Endothelial cell of umbilical vein (primary cell): ENCODE measurements around the gene OGFRL1. TPM values are rescaled to one million over a fixed set of nuclear protein-coding genes. Genes with fewer than 3 reads are reported as not detected.

Source experiments
- BruUV-seq: library from RNA; stranded (reverse); fragments of 400-500 nt; replicated peaks from 2 replicates; lab custom pipeline; 2021; lab: Mats Ljungman, UMichigan
- CTCF ChIA-PET: fragments of 300-600, 350-600 bp; sonication (Branson Sonifier 250); formaldehyde crosslinking; loops from one replicate; lab custom pipeline; 2021; ENCODE audit warnings: antibody characterized with exemption, inconsistent platforms; lab: Charles Lee
- POLR2A ChIA-PET: fragments of 300-600, 350-600 bp; sonication (Branson Sonifier 250); formaldehyde crosslinking; loops from one replicate; lab custom pipeline; 2021; ENCODE audit warnings: antibody characterized with exemption, inconsistent platforms; lab: Charles Lee
- DNase-seq: peaks from one replicate; pipeline ENCODE4 v3.0.0-alpha.2; 2011; ENCODE audit warnings: low read depth, low spot score
- FAIRE-seq: peaks from 2 replicates; lab custom pipeline; 2011; peaks lifted over from hg19 to GRCh38; lab: Jason Lieb, UNC
- H2AFZ ChIP-seq: 2 replicates; pipeline ENCODE4 v1.6.0; 2012; ENCODE audit warnings: low read depth, low read length, control low read depth, inconsistent platforms
- H3K27ac ChIP-seq: 2 replicates; pipeline ENCODE4 v1.5.1; 2011; ENCODE audit warnings: low read depth, mild to moderate bottlenecking, control low read depth, low read length, moderate library complexity; ENCODE audit not compliant: insufficient read depth
- H3K27me3 ChIP-seq, 2 experiments: 2 replicates each; pipeline versions ENCODE4 v1.6.0 to v1.6.1; 2011; ENCODE audit warnings: low read length in 2 of 2, mixed read lengths in 1 of 2; ENCODE audit not compliant: control insufficient read depth in 2 of 2, insufficient read depth in 2 of 2
- H3K36me3 ChIP-seq, 2 experiments: 2 replicates in 1 of 2; 3 replicates in 1 of 2; pipeline ENCODE4 v1.5.1; 2011; ENCODE audit warnings: low read length in 2 of 2, mild to moderate bottlenecking in 1 of 2, moderate library complexity in 1 of 2; ENCODE audit not compliant: control insufficient read depth in 2 of 2, insufficient read depth in 2 of 2; ENCODE audit errors: extremely low read depth in 1 of 2
- H3K4me1 ChIP-seq: 3 replicates; pipeline ENCODE4 v1.5.1; 2011; ENCODE audit warnings: mild to moderate bottlenecking, low read length; ENCODE audit not compliant: control insufficient read depth, insufficient read depth; ENCODE audit errors: extremely low read depth
- H3K4me2 ChIP-seq: 2 replicates; pipeline ENCODE4 v1.6.1; 2011; ENCODE audit warnings: low read length, control low read depth, mixed read lengths; ENCODE audit not compliant: insufficient read depth
- H3K4me3 ChIP-seq, 3 experiments: fragments of 200-600 bp in 1 of 3; sonication (generic), shearing (Covaris generic) in 1 of 3; replicated peaks in 1 of 3; 2 replicates each; pipeline ENCODE4 v1.5.1; 2011 to 2016; ENCODE audit warnings: control low read depth in 3 of 3, low read length in 3 of 3, mild to moderate bottlenecking in 2 of 3, inconsistent platforms in 1 of 3, low read depth in 1 of 3, moderate library complexity in 1 of 3; ENCODE audit not compliant: insufficient read depth in 1 of 3
- H3K79me2 ChIP-seq: 2 replicates; pipeline ENCODE4 v1.6.0; 2012; ENCODE audit warnings: low read length, inconsistent platforms; ENCODE audit not compliant: control insufficient read depth, insufficient read depth
- H3K9ac ChIP-seq: replicated peaks from 2 replicates; pipeline ENCODE3; 2011; ENCODE audit warnings: low read length, control low read depth; ENCODE audit not compliant: insufficient read depth; ENCODE audit errors: extremely low read depth
- H3K9me1 ChIP-seq: replicated peaks from 3 replicates; pipeline ENCODE4 v1.6.0; 2011; ENCODE audit warnings: mild to moderate bottlenecking, low read length; ENCODE audit not compliant: control insufficient read depth, insufficient read depth; ENCODE audit errors: extremely low read depth
- H3K9me3 ChIP-seq: replicated peaks from 2 replicates; pipeline ENCODE4 v1.5.1; 2012; ENCODE audit warnings: low read length, inconsistent platforms; ENCODE audit not compliant: control insufficient read depth, insufficient read depth
- H4K20me1 ChIP-seq: replicated peaks from 2 replicates; pipeline ENCODE3; 2011; ENCODE audit warnings: mild to moderate bottlenecking, low read length; ENCODE audit not compliant: control insufficient read depth, insufficient read depth; ENCODE audit errors: extremely low read depth
- CTCF ChIP-seq, 2 donors: IDR thresholded peaks; 1 replicate in 1 of 2; 2 replicates in 1 of 2; pipeline ENCODE4 v1.5.1; 2011; ENCODE audit warnings: low read length in 2 of 2, mild to moderate bottlenecking in 2 of 2, moderate library complexity in 2 of 2, control low read depth in 1 of 2, inconsistent platforms in 1 of 2, low read depth in 1 of 2; ENCODE audit not compliant: insufficient read depth in 1 of 2; ENCODE audit errors: extremely low read depth in 1 of 2
- EZH2 ChIP-seq: IDR thresholded peaks from 2 replicates; pipeline ENCODE4 v1.6.1; 2012; ENCODE audit warnings: borderline replicate concordance, low read depth, mild to moderate bottlenecking, moderate library complexity, low read length, inconsistent platforms; ENCODE audit not compliant: severe bottlenecking
- FOS ChIP-seq: IDR thresholded peaks from 2 replicates; pipeline ENCODE4 v1.6.1; 2011; ENCODE audit warnings: mild to moderate bottlenecking, low read length, moderate library complexity, borderline replicate concordance; ENCODE audit not compliant: insufficient read depth
- GATA2 ChIP-seq: IDR thresholded peaks from 2 replicates; pipeline ENCODE4 v1.7.0; 2011; ENCODE audit warnings: low read depth, mild to moderate bottlenecking, moderate library complexity, mixed read lengths, low read length; ENCODE audit not compliant: insufficient read length, insufficient read depth
- JUN ChIP-seq: IDR thresholded peaks from 2 replicates; pipeline ENCODE4 v1.6.1; 2011; ENCODE audit warnings: borderline replicate concordance, low read depth; ENCODE audit not compliant: insufficient read length, insufficient read depth
- MAX ChIP-seq: IDR thresholded peaks from 2 replicates; pipeline ENCODE4 v1.6.1; 2011; ENCODE audit not compliant: insufficient read depth, insufficient read length
- MYC ChIP-seq: IDR thresholded peaks from one replicate; pipeline ENCODE4 v1.6.1; 2011; ENCODE audit warnings: mild to moderate bottlenecking, low read depth, low read length
- POLR2A ChIP-seq: IDR thresholded peaks from 2 replicates; pipeline ENCODE4 v1.6.1; 2012; ENCODE audit warnings: low read depth, mild to moderate bottlenecking, control low read depth, low read length
- POLR2AphosphoS5 ChIP-seq: IDR thresholded peaks from 2 replicates; pipeline ENCODE4 v1.6.1; 2012; ENCODE audit warnings: low read depth, mild to moderate bottlenecking, control low read depth, low read length, moderate library complexity; ENCODE audit not compliant: insufficient read depth
- dilution Hi-C: fragments of 300-500 bp; cut with MboI; formaldehyde crosslinking; loops from one replicate; pipeline ENCODE4 v1.15.0; 2019; ENCODE audit warnings: low sequenced_read_pairs; ENCODE audit not compliant: extremely low pct_ligation_motif_present
- intact Hi-C: fragments of 100-400 bp; cut with micrococcal nuclease; formaldehyde crosslinking; loops from one replicate; pipeline ENCODE4 v1.10.0; 2022
- polyA plus RNA-seq, 4 experiments: library from polyadenylated mRNA; depleted of rRNA in 3 of 4; stranded (reverse) in 3 of 4; unstranded in 1 of 4; fragments of >200 nt; gene quantifications; 2 replicates each; pipeline versions ENCODE4 v1.2.1 to v1.2.3, GENCODE V29; 2011 to 2012; ENCODE audit warnings: missing spikeins in 1 of 4
- total RNA-seq: library from RNA; stranded (reverse); gene quantifications from 2 replicates; pipeline ENCODE4 v1.2.3, GENCODE V29; 2021

Gene OGFRL1
- total and polyA plus RNA-seq, 2 donors (not counting 3 experiments of a cell fraction or from before 2014, with no cell fraction given), result 3.4 to 19.4 TPM

- H3K27ac ChIP-seq, result no peak overlapping the region
- no peaks in the 10 kb centered on the region for H3K9me1 ChIP-seq
- H3K36me3 ChIP-seq, result no peaks in the 10 kb centered on the region
- FAIRE-seq, result no peak
- DNase-seq, result no peak
- intact Hi-C loops (no loop called here), dilution Hi-C loops (no loop called here)
- ChIA-PET CTCF (interaction anchor here (1.6 kb wide), 1 partner anchor 9 kb away, joined by 6 read pairs; the partner anchor contains the start of gene OGFRL1), POLR2A (no interaction called here)
- H3K4me2 ChIP-seq, result no peak overlapping the region
- no peak overlapping the region for H2AFZ ChIP-seq
- TF ChIP-seq MAX (no peak), FOS (no peak), EZH2 (no peak), MYC (no peak), CTCF (IDR thresholded peaks at IDR 0.05; ENCODE audit: extremely low read depth in 1 of 2, insufficient read depth in 1 of 2, low read depth in 1 of 2, low read length in 2 of 2) (no peak), POLR2AphosphoS5 (no peak), GATA2 (no peak), JUN (no peak), POLR2A (no peak)
- no TSS peak for BruUV-seq
- no peaks in the 10 kb centered on the region for H4K20me1 ChIP-seq
- no peak overlapping the region for H3K9ac ChIP-seq
- no peaks in the 10 kb centered on the region for H3K79me2 ChIP-seq
- H3K4me3 ChIP-seq, result no peak overlapping the region
- H3K4me1 ChIP-seq, result no peaks in the 10 kb centered on the region
- no peaks in the 10 kb centered on the region for H3K9me3 ChIP-seq
- H3K27me3 ChIP-seq, result no peaks in the 10 kb centered on the region
Measured at GRCh38 chr6:71277926-71278600, 10.5 kb upstream of the OGFRL1 start.
